Measurements from ENCODE around the gene TYRP1. TPM values are rescaled to one million over a fixed set of nuclear protein-coding genes. Genes with fewer than 3 reads are reported as not detected.

The TYRP1 gene
- total RNA-seq = not detected
- total RNA-seq (2013) = not detected

GRCh38 chr9:12693141-12693540, at the start of gene TYRP1:
Gene TYRP1, plus strand, starts transcription at chr9:12693385. Its CDS starts 612 bp downstream, at chr9:12693997.
- H3K4me3 Mint-ChIP-seq = no peak within 1 kb of the TSS
- no peaks in the 10 kb centered on the region for H3K27me3 Mint-ChIP-seq (ENCODE audit: low read depth in 2 of 2)
- Histone ChIP-seq H3K27me3 (ENCODE audit: control insufficient read depth, insufficient read depth, low read length) (no peaks in the 10 kb centered on the region), H3K4me1 (ENCODE audit: control insufficient read depth, insufficient read depth, low read length) (no peaks in the 10 kb centered on the region), H3K27ac (ENCODE audit: low read length) (no peak within 1 kb of the TSS), H3K9me3 (ENCODE audit: control insufficient read depth, insufficient read depth, low read length) (no peaks in the 10 kb centered on the region), H3K4me3 (ENCODE audit: low read length) (no peak within 1 kb of the TSS), H3K36me3 (ENCODE audit: control insufficient read depth, insufficient read depth, low read length) (no peaks in the 10 kb centered on the region)
- ATAC-seq = no peak
- no peaks in the 10 kb centered on the region for H3K4me1 Mint-ChIP-seq
- TF ChIP-seq, protein P1, sequence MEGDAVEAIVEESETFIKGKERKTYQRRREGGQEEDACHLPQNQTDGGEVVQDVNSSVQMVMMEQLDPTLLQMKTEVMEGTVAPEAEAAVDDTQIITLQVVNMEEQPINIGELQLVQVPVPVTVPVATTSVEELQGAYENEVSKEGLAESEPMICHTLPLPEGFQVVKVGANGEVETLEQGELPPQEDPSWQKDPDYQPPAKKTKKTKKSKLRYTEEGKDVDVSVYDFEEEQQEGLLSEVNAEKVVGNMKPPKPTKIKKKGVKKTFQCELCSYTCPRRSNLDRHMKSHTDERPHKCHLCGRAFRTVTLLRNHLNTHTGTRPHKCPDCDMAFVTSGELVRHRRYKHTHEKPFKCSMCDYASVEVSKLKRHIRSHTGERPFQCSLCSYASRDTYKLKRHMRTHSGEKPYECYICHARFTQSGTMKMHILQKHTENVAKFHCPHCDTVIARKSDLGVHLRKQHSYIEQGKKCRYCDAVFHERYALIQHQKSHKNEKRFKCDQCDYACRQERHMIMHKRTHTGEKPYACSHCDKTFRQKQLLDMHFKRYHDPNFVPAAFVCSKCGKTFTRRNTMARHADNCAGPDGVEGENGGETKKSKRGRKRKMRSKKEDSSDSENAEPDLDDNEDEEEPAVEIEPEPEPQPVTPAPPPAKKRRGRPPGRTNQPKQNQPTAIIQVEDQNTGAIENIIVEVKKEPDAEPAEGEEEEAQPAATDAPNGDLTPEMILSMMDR (IDR thresholded peaks at IDR 0.05) = no peak
- no peak within 1 kb of the TSS for H3K27ac Mint-ChIP-seq
- DNase-seq = no peak
- intact Hi-C loops (cut with micrococcal nuclease) = no loop called here
- H3K9me3 Mint-ChIP-seq = peaks cover 14% of the 10 kb centered on the region in 2 donors
- WGBS (ENCODE audit: insufficient coverage) = 78% methylated on average over 1 of the region's 3 CpGs
- H3K36me3 Mint-ChIP-seq = peaks cover 9% of the 10 kb centered on the region

DNA sequence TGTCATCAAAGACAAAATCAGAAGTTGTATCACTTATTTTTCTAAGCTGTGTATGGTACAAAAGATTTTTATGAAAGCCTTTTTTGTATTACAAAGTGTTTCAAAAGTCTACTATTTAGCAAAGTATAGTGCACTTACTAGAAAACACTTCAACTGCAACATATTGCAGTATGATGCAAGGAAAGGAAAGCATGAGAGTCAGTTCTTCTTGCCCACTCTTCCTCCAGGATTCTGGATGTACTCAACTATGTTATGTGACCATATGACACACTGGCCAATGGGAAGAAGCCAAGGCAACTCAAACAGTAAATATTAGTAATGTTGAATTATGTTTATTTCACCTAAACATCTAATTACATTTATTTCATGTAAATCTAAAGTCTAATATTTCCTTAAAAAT, 49.5 kb upstream of the TYRP1 start:
- ATAC-seq (no peak), DNase-seq (no peak)
- intact Hi-C loops (cut with micrococcal nuclease) = no loop called here
- Mint-ChIP-seq H3K4me3 (no peak overlapping the region), H3K9me3 (peaks cover 10 to 13% of the 10 kb centered on the region in 2 donors), H3K27ac (no peak overlapping the region), H3K27me3 (ENCODE audit: low read depth in 2 of 2) (no peaks in the 10 kb centered on the region), H3K4me1 (no peaks in the 10 kb centered on the region), H3K36me3 (no peaks in the 10 kb centered on the region)
- no peaks in the 10 kb centered on the region for H3K4me1 ChIP-seq (ENCODE audit: control insufficient read depth, insufficient read depth, low read length)
- TF ChIP-seq, protein P1 (IDR thresholded peaks at IDR 0.05) = no peak
- H3K27ac ChIP-seq (ENCODE audit: low read length) = no peak overlapping the region
- H3K27me3 ChIP-seq (ENCODE audit: control insufficient read depth, insufficient read depth, low read length) = no peaks in the 10 kb centered on the region
- no peaks in the 10 kb centered on the region for H3K36me3 ChIP-seq (ENCODE audit: control insufficient read depth, insufficient read depth, low read length)
- no peak overlapping the region for H3K4me3 ChIP-seq (ENCODE audit: low read length)
- no peaks in the 10 kb centered on the region for H3K9me3 ChIP-seq (ENCODE audit: control insufficient read depth, insufficient read depth, low read length)

GRCh38 chr9:12648925-12649324, 44.3 kb upstream of the TYRP1 start:
- Histone ChIP-seq H3K27ac (ENCODE audit: low read length) (no peak overlapping the region), H3K9me3 (ENCODE audit: control insufficient read depth, insufficient read depth, low read length) (no peaks in the 10 kb centered on the region), H3K4me3 (ENCODE audit: low read length) (no peak overlapping the region), H3K36me3 (ENCODE audit: control insufficient read depth, insufficient read depth, low read length) (no peaks in the 10 kb centered on the region), H3K4me1 (ENCODE audit: control insufficient read depth, insufficient read depth, low read length) (no peaks in the 10 kb centered on the region), H3K27me3 (ENCODE audit: control insufficient read depth, insufficient read depth, low read length) (no peaks in the 10 kb centered on the region)
- H3K9me3 Mint-ChIP-seq = peaks cover 12 to 22% of the 10 kb centered on the region in 2 donors
- WGBS (ENCODE audit: insufficient coverage) = 80% methylated on average over 1 of the region's 1 CpG
- no peaks in the 10 kb centered on the region for H3K27me3 Mint-ChIP-seq (ENCODE audit: low read depth in 2 of 2)
- TF ChIP-seq, protein P1 (IDR thresholded peaks at IDR 0.05) = no peak
- H3K36me3 Mint-ChIP-seq = no peaks in the 10 kb centered on the region
- H3K4me3 Mint-ChIP-seq = no peak overlapping the region
- intact Hi-C loops (cut with micrococcal nuclease) = no loop called here
- H3K4me1 Mint-ChIP-seq = no peaks in the 10 kb centered on the region
- no peak overlapping the region for H3K27ac Mint-ChIP-seq
- no peak for ATAC-seq
- DNase-seq = no peak

DNA sequence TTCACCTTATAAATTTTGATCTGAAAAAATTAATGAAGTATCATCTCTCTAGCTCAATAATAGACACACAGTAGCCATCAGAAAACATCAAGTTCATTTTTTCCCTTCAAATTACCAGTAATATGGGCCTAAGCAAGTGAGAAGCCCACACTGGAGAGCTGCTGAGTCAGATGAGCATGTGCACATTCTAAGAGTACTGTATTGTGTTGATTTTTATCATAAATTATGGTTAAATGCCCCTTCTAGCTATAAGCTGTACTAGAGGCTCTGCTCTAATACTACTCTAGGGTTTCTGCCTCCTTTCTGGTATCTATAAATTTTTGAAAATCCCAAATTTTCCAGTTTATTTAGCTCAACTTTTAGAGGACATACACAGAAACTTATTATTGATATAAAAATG, 42.1 kb upstream of the TYRP1 start:
- no peaks in the 10 kb centered on the region for H3K27me3 Mint-ChIP-seq (ENCODE audit: low read depth in 2 of 2)

More for the DNA sequence above, 42.1 kb upstream of the TYRP1 start:
- Histone ChIP-seq H3K27ac (ENCODE audit: low read length) (no peak overlapping the region), H3K9me3 (ENCODE audit: control insufficient read depth, insufficient read depth, low read length) (no peaks in the 10 kb centered on the region), H3K4me3 (ENCODE audit: low read length) (no peak overlapping the region), H3K27me3 (ENCODE audit: control insufficient read depth, insufficient read depth, low read length) (no peaks in the 10 kb centered on the region), H3K4me1 (ENCODE audit: control insufficient read depth, insufficient read depth, low read length) (no peaks in the 10 kb centered on the region), H3K36me3 (ENCODE audit: control insufficient read depth, insufficient read depth, low read length) (no peaks in the 10 kb centered on the region)
- no peaks in the 10 kb centered on the region for H3K4me1 Mint-ChIP-seq
- TF ChIP-seq, protein P1 (IDR thresholded peaks at IDR 0.05) = no peak
- H3K4me3 Mint-ChIP-seq = no peak overlapping the region
- peaks cover 15 to 29% of the 10 kb centered on the region in 2 donors for H3K9me3 Mint-ChIP-seq
- no peak overlapping the region for H3K27ac Mint-ChIP-seq
- intact Hi-C loops (cut with micrococcal nuclease) = no loop called here
- DNase-seq = no peak
- H3K36me3 Mint-ChIP-seq = no peaks in the 10 kb centered on the region
- no peak for ATAC-seq

Data from natural killer cell (primary cell).